Measurements from ENCODE around the gene CENPA.

GRCh38 chr2:26809211-26809610 lies 23.4 kb downstream of the CENPA start:
- TF ChIP-seq CTCF (IDR thresholded peaks at IDR 0.05) (no peak), EP300 (IDR thresholded peaks at IDR 0.05; ENCODE audit: borderline replicate concordance in 1 of 2, low read depth in 1 of 2, low read length in 1 of 2) (no peak), POLR2AphosphoS5 (IDR thresholded peaks at IDR 0.05; ENCODE audit: low read depth, low read length) (no peak), SIN3A (IDR thresholded peaks at IDR 0.05; ENCODE audit: borderline replicate concordance, low read depth, low read length) (no peak), FOSL2 (IDR thresholded peaks at IDR 0.05; ENCODE audit: borderline replicate concordance, low read depth) (no peak), EZH2phosphoT487 (IDR thresholded peaks at IDR 0.05; ENCODE audit: borderline replicate concordance, low read depth) (no peak), TEAD4 (IDR thresholded peaks at IDR 0.05; ENCODE audit: borderline replicate concordance, insufficient read depth) (no peak), RFX5 (IDR thresholded peaks at IDR 0.05; ENCODE audit: low read length) (no peak), TAF1 (IDR thresholded peaks at IDR 0.05; ENCODE audit: borderline replicate concordance, low read depth, low read length) (no peak), TCF12 (IDR thresholded peaks at IDR 0.05) (no peak), MXI1 (IDR thresholded peaks at IDR 0.05; ENCODE audit: low read depth, low read length) (no peak), USF2 (IDR thresholded peaks at IDR 0.05; ENCODE audit: borderline replicate concordance, low read depth, low read length) (no peak)

All from SK-N-SH (cell line).